NT2/D1 (cell line): Measurements from ENCODE around the gene SWT1.

Experiments
- SUZ12 ChIP-seq: IDR thresholded peaks from 2 replicates; pipeline ENCODE4 v1.6.1; 2011; ENCODE audit not compliant: insufficient read length, insufficient read depth; ENCODE audit errors: extremely low read depth
- ZNF274 ChIP-seq: IDR thresholded peaks from 2 replicates; pipeline ENCODE4 v1.6.1; 2011; ENCODE audit warnings: mild to moderate bottlenecking, low read depth, low read length

DNA sequence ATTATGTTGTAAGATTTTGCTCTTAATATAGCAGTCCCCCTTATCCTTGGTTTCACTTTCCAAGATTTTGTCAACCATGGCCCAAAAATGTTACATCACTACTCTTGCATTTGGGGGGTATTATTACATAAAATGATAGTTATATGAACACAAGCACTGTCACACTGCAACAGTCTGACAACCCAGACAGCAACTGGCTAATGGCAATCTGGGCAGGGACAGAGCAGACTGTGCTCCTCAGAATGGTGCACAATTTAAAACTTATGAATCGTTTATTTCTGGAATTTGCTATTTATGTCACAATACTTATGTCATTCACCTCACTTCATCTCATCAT lies 162.1 kb downstream of the SWT1 start:
- TF ChIP-seq SUZ12 (no peak), ZNF274 (no peak)
